Epithelial cell of esophagus (primary cell): ENCODE data around the gene ADRA2B.

Experiments
- DNase-seq: peaks from one replicate; pipeline ENCODE4 v3.0.0; 2010; ENCODE audit warnings: low read depth
- H3K4me3 ChIP-seq: 2 replicates; pipeline ENCODE4 v1.5.1; 2011; ENCODE audit warnings: mild to moderate bottlenecking, low read length, control low read depth
- CTCF ChIP-seq: IDR thresholded peaks from 2 replicates; pipeline ENCODE4 v1.5.1; 2011; ENCODE audit warnings: low read depth, mild to moderate bottlenecking, low read length, control low read depth, inconsistent platforms; ENCODE audit not compliant: insufficient read depth; ENCODE audit errors: missing control alignments

The ADRA2B gene

GRCh38 chr2:96118698-96119388 is 2.5 kb upstream of the ADRA2B start:
- H3K4me3 ChIP-seq = no peak overlapping the region
- TF ChIP-seq CTCF = no peak
- no peak for DNase-seq

DNA sequence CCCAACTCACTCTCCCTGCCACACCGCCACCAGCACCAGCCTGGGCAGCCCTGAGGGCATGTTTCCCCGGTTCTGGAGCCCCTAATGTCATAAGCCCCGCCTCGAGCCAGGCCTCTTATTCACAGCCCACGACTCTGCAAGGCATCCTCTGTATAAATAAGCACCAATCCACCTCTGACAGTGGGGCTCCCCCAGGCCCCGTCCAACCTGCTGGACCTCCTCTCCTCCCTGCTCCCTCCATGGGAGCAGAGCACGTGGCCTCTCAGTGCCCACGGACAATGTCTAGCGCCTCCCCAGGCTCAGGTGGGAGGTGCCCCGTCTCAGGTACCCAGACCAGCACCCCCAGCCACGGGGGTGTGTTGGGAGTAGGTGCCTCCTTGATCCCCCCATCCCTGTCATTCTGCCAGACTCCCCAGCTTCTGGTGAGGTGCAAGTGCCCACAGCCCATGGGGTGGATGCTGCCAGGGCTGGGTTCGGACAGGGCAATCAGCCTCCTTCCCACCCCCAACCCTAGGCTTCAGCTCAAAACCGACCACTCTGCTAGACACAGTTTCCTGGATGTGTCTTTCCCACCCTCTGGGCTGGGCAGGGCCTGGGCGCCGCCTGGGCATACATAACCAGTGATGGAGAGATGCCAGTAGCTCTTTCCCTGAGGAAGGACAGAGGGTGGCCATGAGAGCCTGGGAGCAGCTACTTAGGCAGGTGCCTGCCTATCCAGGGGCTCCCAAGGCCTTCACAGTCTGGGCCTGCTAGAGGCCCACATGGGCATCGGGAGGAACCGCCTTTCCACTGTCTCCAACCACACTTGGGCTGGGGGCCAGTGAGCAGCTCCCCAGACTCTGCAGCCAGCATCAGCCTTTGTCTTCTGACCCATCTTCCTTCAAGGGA is 1.6 kb upstream of the ADRA2B start:
- peak; percentile 3 for TF ChIP-seq CTCF
- H3K4me3 ChIP-seq = no peak overlapping the region
- DNase-seq = peak; percentile 21

DNA sequence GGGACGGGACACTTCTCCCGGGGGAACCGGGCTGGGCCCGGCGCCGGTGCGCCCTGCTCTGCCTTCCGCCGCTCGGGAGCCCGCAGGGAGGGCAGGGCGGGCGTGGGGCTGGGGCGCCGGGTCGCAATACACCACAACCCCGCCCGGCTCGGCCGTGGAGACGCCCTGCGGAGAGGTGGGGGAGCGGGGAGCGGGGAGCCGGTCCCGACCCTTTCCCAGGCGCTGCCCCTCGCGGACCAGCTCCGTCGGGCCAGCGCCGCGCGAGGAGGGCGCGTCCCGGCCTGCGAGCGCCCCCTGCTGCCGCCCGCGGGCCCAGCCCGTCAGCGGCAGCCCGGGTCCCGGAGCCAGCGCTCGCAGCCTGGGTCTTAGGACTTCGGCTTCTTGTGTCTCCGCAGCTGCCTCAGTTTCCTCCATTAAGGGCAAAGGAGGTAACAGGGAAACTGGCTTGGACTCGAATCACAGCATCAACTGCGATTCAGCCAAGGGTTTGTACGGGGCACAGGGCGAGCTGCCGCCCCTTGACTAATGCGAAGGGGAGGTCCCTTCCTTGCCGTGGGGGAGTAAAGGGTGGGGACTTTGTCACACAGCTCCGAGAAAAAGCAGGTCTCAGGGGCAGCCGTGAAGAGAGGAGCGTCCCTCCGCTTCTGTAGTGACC is 635 bp upstream of the ADRA2B start:
- H3K4me3 ChIP-seq = peak overlapping the region; percentile 25
- peak; percentile 47 for DNase-seq
- peak; percentile 30 for TF ChIP-seq CTCF

- TF ChIP-seq CTCF = no peak
Observed at GRCh38 chr2:96115631-96116423, 544 bp downstream of the ADRA2B start.

DNA sequence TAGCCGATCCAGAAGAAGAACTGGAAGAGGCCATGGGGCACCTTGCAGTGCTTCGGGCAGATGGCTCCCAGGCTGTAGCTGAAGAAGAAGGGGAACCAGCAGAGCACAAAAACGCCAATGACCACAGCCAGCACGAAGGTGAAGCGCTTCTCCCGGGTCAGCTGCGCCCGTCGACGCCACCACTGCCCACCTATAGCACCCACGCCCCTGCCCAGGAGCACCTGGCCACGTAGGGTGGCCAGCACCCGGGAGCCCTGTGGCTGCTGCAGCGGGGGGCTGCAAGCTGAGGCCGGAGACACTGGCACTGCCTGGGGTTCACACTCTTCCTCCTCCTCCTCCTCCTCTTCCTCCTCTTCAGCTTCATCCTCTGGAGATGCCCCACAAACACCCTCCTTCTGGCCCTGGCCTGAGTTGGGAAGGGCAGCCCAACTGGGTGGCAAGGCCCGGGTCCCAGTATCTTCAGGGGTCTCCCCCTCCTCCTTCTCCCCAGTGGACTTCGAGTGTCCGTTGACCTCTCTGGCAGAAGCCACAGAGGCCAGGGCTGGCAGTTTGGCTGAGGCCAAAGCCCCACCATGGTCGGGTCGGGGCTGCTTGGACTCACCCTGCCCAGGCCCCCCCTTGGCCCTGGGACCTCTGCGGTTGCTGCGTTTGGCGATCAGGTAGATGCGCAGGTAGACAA is 1.3 kb downstream of the ADRA2B start:
- TF ChIP-seq CTCF = no peak
- no peak for DNase-seq
- H3K4me3 ChIP-seq = no peak overlapping the region

More at GRCh38 chr2:96115631-96116423, 544 bp downstream of the ADRA2B start:
- DNase-seq = no peak
- no peak overlapping the region for H3K4me3 ChIP-seq

GRCh38 chr2:96114546-96114902 is 1.8 kb downstream of the ADRA2B start:
- TF ChIP-seq CTCF = no peak
- no peak for DNase-seq
- no peak overlapping the region for H3K4me3 ChIP-seq
